DMS 273 (cell line): ENCODE data around the gene PRKCE.

Source experiments
- DNase-seq: peaks from one replicate; lab custom pipeline; 2025; ENCODE audit not compliant: unreplicated experiment; lab: John Stamatoyannopoulos, UW

The PRKCE gene

GRCh38 chr2:46126571-46126970 is 475.1 kb downstream of the PRKCE start:
- DNase-seq: no peak

GRCh38 chr2:46127176-46127575 is 475.7 kb downstream of the PRKCE start:
- DNase-seq: no peak

- DNase-seq: no peak
Measured at GRCh38 chr2:46130511-46130910, 479.0 kb downstream of the PRKCE start.

- no peak for DNase-seq
Measured at GRCh38 chr2:46132996-46133395, 481.5 kb downstream of the PRKCE start.

GRCh38 chr2:46134531-46135227 is 483.2 kb downstream of the PRKCE start:
- peak; percentile 87 for DNase-seq

GRCh38 chr2:46135228-46135855 is 483.9 kb downstream of the PRKCE start:
- DNase-seq: no peak

- no peak for DNase-seq
Measured at GRCh38 chr2:46135958-46136357, 484.5 kb downstream of the PRKCE start.

- no peak for DNase-seq
Measured at GRCh38 chr2:46136481-46136880, 485.0 kb downstream of the PRKCE start.

GRCh38 chr2:46136953-46137352 is 485.5 kb downstream of the PRKCE start:
- DNase-seq: no peak

- DNase-seq: no peak
Measured at GRCh38 chr2:46142546-46143428, 491.3 kb downstream of the PRKCE start.

GRCh38 chr2:46143429-46144132 is 492.1 kb downstream of the PRKCE start:
- no peak for DNase-seq

- no peak for DNase-seq
Measured at GRCh38 chr2:46144133-46144800, 492.8 kb downstream of the PRKCE start.

- no peak for DNase-seq
Measured at GRCh38 chr2:46145017-46145416, 493.5 kb downstream of the PRKCE start.

- DNase-seq: no peak
Measured at GRCh38 chr2:46145840-46146239, 494.4 kb downstream of the PRKCE start.

GRCh38 chr2:46146866-46147502 is 495.5 kb downstream of the PRKCE start:
- DNase-seq: no peak

- DNase-seq: no peak
Measured at GRCh38 chr2:46147626-46148368, 496.3 kb downstream of the PRKCE start.

GRCh38 chr2:46148369-46148736 is 496.9 kb downstream of the PRKCE start:
- DNase-seq: no peak

- DNase-seq: no peak
Measured at GRCh38 chr2:46150445-46150955, 499.0 kb downstream of the PRKCE start.

- DNase-seq: no peak
Measured at GRCh38 chr2:46151577-46151976, 500.1 kb downstream of the PRKCE start.
